A549 (cell line): ENCODE data around the gene LRRC8A.

ENCODE experiments used
- EP300 ChIP-seq, 2 experiments: fragments of >200 bp; sonication (Bioruptor Twin); formaldehyde crosslinking; IDR thresholded peaks; 2 replicates in 1 of 2; 3 replicates in 1 of 2; pipeline ENCODE4 v1.6.1; 2016 to 2017
- KDM1A ChIP-seq: fragments of 200-600 bp; sonication (generic); IDR thresholded peaks from 2 replicates; pipeline ENCODE4 v1.6.1; 2016; ENCODE audit warnings: low read depth, mild to moderate bottlenecking
- PHF8 ChIP-seq: fragments of 200-600 bp; sonication (generic); IDR thresholded peaks from 2 replicates; pipeline ENCODE4 v1.6.1; 2016; ENCODE audit warnings: low read depth, mild to moderate bottlenecking, antibody characterized with exemption, moderate library complexity, borderline replicate concordance
- POLR2A ChIP-seq: IDR thresholded peaks from 2 replicates; pipeline ENCODE4 v1.6.1; 2012; ENCODE audit warnings: mild to moderate bottlenecking, low read length
- RAD21 ChIP-seq, 2 experiments: fragments of >200 bp in 1 of 2; sonication (Bioruptor Twin) in 1 of 2; formaldehyde crosslinking in 1 of 2; IDR thresholded peaks in 1 of 2; conservative IDR thresholded peaks in 1 of 2; 2 replicates in 1 of 2; 3 replicates in 1 of 2; pipeline ENCODE4 v1.6.1; 2012 to 2018; ENCODE audit warnings: inconsistent platforms in 1 of 2
- SREBF2 ChIP-seq: fragments of 450-650 bp; IDR thresholded peaks from 2 replicates; pipeline ENCODE4 v1.6.1; 2014; ENCODE audit warnings: mild to moderate bottlenecking, moderate library complexity
- TF ChIP-seq, protein P1 (sequence below): fragments of >200 bp; sonication (Bioruptor Twin); formaldehyde crosslinking; IDR thresholded peaks from 3 replicates; pipeline ENCODE4 v1.5.1; 2016
- TF ChIP-seq, protein P2 (sequence below): fragments of 200-600 bp; sonication (generic); IDR thresholded peaks from 2 replicates; pipeline ENCODE4 v1.6.1; 2016; ENCODE audit warnings: antibody characterized with exemption, mild to moderate bottlenecking, moderate library complexity

DNA sequence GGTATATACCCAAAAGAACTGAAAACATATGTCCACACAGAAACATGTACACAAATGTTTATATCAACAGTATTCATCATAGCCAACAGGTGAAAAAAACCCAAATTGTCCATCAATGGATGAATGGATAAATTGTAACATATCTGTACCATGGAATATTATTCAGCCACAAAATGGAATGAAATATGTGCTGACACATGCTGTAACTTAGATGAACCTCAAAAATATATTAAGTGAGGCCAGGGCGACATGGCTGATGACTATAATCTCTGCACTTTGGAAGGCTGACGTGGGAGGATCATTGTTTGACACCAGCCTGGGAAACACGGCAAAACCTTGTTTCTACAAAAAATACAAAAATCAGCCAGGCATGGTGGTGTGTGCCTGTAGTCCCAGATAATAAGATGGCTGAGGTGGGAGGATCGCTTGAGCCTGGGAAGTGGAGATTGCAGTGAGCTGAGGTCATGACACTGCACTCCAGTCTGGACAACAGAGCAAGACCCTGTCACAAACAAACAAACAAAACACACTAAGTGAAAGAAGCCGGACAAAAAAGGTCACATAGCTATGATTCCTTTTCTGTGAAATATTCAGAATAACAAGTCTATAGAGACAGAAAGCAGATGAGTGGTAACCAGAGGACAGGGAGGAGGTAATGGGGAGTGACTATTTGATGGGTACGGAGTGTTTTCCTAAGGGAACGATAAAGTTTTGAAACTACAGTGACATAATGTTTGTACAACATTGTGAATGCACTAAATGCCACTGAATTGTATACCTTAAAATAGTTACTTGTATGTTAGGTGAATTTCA lies 11.6 kb upstream of the LRRC8A start:
- TF ChIP-seq, protein P1, sequence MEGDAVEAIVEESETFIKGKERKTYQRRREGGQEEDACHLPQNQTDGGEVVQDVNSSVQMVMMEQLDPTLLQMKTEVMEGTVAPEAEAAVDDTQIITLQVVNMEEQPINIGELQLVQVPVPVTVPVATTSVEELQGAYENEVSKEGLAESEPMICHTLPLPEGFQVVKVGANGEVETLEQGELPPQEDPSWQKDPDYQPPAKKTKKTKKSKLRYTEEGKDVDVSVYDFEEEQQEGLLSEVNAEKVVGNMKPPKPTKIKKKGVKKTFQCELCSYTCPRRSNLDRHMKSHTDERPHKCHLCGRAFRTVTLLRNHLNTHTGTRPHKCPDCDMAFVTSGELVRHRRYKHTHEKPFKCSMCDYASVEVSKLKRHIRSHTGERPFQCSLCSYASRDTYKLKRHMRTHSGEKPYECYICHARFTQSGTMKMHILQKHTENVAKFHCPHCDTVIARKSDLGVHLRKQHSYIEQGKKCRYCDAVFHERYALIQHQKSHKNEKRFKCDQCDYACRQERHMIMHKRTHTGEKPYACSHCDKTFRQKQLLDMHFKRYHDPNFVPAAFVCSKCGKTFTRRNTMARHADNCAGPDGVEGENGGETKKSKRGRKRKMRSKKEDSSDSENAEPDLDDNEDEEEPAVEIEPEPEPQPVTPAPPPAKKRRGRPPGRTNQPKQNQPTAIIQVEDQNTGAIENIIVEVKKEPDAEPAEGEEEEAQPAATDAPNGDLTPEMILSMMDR: no peak
- TF ChIP-seq RAD21 (conservative IDR thresholded peaks at IDR 0.05 in 1 of 2, IDR thresholded peaks at IDR 0.05 in 1 of 2): no peak
- TF ChIP-seq KDM1A: no peak
- TF ChIP-seq, protein P2, sequence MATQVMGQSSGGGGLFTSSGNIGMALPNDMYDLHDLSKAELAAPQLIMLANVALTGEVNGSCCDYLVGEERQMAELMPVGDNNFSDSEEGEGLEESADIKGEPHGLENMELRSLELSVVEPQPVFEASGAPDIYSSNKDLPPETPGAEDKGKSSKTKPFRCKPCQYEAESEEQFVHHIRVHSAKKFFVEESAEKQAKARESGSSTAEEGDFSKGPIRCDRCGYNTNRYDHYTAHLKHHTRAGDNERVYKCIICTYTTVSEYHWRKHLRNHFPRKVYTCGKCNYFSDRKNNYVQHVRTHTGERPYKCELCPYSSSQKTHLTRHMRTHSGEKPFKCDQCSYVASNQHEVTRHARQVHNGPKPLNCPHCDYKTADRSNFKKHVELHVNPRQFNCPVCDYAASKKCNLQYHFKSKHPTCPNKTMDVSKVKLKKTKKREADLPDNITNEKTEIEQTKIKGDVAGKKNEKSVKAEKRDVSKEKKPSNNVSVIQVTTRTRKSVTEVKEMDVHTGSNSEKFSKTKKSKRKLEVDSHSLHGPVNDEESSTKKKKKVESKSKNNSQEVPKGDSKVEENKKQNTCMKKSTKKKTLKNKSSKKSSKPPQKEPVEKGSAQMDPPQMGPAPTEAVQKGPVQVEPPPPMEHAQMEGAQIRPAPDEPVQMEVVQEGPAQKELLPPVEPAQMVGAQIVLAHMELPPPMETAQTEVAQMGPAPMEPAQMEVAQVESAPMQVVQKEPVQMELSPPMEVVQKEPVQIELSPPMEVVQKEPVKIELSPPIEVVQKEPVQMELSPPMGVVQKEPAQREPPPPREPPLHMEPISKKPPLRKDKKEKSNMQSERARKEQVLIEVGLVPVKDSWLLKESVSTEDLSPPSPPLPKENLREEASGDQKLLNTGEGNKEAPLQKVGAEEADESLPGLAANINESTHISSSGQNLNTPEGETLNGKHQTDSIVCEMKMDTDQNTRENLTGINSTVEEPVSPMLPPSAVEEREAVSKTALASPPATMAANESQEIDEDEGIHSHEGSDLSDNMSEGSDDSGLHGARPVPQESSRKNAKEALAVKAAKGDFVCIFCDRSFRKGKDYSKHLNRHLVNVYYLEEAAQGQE: no peak
- no peak for TF ChIP-seq SREBF2
- TF ChIP-seq EP300 (IDR thresholded peaks at IDR 0.05): no peak
- TF ChIP-seq POLR2A: no peak
- no peak for TF ChIP-seq PHF8
